GM18951 (cell line): Measurements from ENCODE around the gene CS.

ENCODE experiments used
- POLR2A ChIP-seq: IDR thresholded peaks from 4 replicates; pipeline ENCODE4 v1.6.1; 2011; ENCODE audit warnings: mild to moderate bottlenecking; ENCODE audit not compliant: insufficient read length, insufficient read depth; ENCODE audit errors: extremely low read depth
- in situ Hi-C: fragments of 300-500 bp; cut with MboI; formaldehyde crosslinking; loops from one replicate; pipeline ENCODE4 v1.12.0; 2022; ENCODE audit warnings: low sequenced_read_pairs, mixed read lengths, inconsistent platforms; ENCODE audit not compliant: unreplicated experiment

The CS gene

DNA sequence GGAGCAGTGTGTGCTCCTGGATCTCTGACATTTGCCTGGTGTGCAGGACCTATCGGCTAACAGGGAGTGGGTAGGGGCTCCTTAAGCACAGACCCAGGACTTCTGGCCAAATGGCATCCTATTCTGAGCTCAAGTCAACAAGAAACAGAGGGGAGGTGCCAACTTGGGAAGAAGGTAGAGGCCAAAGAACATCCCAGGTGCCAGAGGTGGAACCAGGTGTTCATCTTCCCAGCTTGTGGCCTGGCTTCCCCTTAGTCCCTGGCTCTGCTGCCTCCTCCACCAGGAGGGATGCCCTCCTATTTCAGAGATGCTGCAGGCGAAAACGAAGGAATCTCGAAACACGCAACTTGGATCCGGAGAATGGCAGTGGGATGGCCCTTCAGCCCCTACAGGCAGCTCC, 64.0 kb downstream of the CS start:
- in situ Hi-C loops, result no loop called here
- no peak for TF ChIP-seq POLR2A

DNA sequence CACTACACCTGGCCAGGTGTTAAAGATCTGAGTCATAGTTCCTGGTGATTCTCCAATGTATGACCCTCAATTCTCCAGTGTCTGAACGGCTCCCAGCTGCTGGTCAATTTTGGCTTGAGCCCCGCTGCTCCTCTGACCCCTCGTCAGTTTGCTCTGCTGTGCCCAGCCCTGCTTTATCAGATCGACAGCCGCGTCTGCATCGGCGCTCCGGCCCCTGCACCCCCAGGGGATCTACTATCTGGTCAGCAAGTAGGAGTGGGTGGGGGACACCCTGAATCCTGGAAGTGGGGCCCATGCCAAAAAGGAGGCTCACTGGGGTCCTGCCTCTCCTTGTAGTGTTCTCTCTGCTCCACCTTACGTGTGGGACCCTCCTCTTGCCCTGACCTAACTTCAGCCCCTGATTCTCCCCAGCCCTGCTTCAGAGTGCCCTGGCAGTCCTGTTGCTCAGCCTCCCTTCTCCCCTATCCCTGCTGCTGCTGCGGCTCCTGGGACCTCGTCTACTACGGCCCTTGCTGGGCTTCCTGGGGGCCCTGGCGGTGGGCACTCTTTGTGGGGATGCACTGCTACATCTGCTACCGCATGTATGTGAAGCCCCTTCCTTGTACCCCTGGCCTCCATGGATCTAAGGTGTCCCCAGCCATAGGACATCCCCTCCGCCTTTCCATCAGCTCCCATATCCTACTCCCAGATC, 65.2 kb downstream of the CS start:
- in situ Hi-C loops, result no loop called here
- no peak for TF ChIP-seq POLR2A

DNA sequence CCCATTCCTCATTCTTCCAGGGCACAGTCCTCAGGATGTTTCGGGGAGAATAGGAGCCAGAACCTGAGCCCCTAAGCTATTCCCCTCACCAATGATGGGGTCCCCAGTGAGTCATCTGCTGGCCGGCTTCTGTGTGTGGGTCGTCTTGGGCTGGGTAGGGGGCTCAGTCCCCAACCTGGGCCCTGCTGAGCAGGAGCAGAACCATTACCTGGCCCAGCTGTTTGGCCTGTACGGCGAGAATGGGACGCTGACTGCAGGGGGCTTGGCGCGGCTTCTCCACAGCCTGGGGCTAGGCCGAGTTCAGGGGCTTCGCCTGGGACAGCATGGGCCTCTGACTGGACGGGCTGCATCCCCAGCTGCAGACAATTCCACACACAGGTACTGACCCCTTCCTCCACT, 68.9 kb downstream of the CS start:
- no peak for TF ChIP-seq POLR2A
- in situ Hi-C loops, result no loop called here

DNA sequence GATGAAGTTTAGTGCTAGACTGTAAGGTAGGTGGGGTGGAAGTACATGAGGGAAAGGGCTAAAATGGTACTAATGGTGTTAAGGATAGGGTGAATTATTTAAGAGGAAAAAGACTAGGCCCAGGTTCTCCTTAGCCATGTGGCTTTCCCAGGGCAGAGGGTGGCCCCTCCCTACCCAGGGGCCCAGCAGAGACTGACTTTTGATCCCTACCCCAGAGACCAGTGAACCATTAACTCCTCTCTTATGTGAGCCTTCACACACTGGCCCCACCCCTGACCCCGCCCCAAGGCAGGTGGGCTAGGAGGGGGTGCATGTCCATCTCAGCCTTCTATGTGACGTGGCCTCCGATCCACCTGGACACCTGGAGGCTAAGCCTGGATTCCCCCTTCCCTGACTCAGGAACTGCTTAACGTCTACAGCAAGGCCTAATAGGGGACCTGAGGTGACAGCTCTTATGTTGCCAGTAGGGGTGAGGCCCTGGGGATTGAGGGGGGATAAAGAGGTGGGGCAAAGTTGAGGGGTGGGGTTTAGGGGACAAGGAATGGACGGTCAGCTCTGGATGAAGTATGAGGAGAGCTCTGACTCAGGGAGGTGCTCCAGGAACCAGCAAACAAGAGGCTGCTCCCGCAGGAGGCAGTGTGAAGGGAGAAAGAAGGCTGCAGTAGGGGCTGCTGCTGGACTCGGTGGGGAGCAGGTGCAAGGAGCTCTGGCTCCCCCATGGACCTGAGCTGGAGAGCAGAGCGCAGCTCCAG, 69.5 kb downstream of the CS start:
- in situ Hi-C loops, result no loop called here

DNA sequence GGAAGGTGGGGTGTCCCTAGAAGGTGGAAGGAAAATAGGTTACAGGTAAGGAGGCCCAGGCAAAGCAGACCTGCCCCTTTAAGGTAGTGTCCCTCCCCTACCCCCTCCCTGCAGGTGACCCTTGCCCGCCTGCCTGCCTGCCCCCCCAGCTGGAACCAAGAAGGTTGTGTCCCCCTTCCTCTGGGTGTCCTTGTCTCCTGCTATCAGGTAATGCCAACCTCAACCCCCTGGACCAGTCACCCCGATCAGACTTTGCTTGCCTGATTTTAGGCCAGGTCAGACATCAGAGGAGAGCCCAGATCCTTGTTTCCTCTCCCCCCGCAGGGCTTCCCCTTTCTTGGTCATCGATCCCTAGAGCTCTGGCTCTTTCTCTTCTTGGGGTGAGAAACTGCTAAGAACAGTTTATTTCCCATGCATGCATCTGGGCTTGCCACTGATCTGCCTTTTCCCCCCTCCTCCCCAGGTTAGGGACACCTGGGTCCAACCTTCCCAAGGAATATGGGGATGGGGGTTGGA, 70.2 kb downstream of the CS start, which contains the start of gene SLC39A5:
Gene SLC39A5 (plus strand): TSS at position 136 of the 516 bp plus-strand sequence. CDS start 1,224 bp downstream, outside the sequence.
- in situ Hi-C loops, result no loop called here
- TF ChIP-seq POLR2A, result no peak

More for the DNA sequence above, 69.5 kb downstream of the CS start:
- no peak for TF ChIP-seq POLR2A

DNA sequence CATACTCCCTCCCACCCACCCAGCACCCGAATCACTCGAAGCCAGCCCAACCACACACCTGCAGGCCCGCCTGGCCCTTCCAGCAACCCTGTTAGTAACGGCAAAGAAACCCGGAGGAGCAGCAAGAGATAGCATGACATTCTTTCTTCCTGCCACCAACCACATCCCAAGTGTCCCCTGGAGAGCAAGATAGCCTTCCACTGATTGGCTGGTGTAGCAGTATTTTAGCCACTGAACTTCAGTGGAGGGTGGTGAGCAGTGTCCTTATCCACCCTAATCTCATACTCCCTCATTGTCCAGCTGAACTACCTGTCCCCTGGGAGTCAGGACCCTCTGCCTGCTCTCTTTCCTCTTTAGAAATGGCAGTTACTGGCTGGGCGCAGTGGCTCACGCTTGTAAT, 71.0 kb downstream of the CS start:
- in situ Hi-C loops, result no loop called here
- no peak for TF ChIP-seq POLR2A

DNA sequence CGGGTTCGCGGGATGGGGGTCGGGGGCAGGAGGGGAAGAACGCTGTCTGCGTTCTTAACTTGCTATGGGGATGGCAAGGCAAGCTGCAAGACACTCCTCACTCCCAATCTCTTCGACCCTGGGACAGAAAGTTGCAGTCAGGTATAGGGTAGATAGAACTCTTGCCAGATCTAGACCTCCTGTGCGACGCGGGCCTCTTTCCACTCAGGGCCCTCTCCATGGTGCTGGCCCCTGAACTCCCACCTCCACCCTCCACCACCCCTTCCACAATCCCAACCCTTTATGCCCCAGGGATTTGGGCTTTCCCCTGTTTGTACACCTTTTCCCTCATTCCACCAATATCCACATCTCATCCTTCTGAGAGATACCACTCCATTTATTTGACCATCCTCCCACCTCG, 75.2 kb downstream of the CS start:
- no peak for TF ChIP-seq POLR2A
- in situ Hi-C loops, result no loop called here

DNA sequence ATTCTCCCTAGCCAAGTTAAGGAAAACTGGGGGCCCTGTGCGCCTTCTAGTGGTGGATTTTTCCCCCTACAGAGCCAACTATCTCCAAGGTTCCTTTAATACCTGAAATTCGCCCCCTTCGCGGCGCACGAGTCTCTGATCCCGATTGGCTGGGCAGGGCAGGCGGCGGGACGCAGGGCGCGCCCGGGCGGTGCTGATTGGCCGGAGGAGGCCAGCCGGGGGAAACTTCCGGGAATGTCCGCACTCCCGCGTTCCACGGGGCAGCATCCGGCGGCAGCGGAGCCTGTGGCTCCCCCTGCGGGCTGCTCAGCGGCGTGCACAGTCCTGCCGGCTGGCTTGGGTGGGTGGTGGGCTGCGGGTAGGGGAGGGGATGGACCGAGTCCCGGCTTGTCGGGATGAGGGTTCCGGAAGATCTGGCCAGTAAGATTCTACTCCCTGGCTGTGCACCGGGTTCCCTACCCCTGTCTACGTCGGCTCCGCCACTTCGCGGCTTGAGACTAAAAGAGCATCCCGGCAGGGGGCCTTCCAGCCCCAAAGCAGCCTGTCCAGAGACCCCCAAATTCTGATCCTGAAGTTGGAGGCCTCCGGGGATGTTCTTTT, 75.9 kb downstream of the CS start, which contains the start of gene NABP2:
Gene NABP2 (plus strand): TSS at position 241 of the 600 bp plus-strand sequence. CDS start 515 bp downstream, outside the sequence.
- TF ChIP-seq POLR2A, result peak; percentile 70
- in situ Hi-C loops, result no loop called here

DNA sequence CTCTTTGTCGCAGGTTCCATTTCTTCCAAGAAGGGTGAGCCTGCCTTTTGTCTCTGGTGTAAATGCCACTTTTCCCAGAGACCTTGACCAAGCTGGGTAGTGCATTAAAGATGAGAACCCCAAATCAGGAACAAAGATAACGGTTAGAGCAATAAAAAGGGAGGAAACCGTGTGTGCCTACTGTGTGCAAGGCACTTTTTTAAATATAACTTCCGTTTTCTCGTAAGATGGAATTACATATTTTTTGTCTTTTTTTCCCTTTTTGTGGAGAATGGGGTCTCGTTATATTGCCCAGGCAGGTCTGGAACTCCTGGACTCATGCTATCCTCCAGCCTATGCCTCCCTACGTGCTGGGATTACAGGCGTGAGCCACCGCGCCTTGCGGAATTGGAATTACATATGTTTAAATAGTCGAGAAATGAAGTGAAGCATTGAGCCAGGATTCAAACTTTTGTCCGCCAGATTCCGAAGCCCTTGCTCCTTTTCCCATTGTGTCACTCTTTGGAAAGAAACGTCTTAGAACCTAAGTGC, 76.5 kb downstream of the CS start:
- TF ChIP-seq POLR2A, result no peak
- in situ Hi-C loops, result no loop called here

DNA sequence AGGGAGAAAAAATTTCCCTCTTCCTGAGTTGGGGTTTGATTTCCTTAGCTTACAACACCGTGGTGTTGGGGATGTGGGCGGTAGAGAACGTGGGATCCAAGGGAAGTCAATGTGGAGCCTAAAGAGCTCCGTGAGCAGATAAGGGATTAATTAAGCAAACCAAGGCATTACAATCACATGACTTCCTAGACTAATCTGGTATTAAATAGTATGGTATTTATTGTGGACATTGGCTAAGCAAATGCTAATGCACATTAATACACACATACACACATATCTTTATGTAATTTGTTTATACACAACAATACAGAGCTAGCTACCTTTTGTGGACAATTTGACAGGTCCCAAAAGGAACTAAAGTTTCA, 77.6 kb downstream of the CS start:
- TF ChIP-seq POLR2A, result no peak
- in situ Hi-C loops, result no loop called here

DNA sequence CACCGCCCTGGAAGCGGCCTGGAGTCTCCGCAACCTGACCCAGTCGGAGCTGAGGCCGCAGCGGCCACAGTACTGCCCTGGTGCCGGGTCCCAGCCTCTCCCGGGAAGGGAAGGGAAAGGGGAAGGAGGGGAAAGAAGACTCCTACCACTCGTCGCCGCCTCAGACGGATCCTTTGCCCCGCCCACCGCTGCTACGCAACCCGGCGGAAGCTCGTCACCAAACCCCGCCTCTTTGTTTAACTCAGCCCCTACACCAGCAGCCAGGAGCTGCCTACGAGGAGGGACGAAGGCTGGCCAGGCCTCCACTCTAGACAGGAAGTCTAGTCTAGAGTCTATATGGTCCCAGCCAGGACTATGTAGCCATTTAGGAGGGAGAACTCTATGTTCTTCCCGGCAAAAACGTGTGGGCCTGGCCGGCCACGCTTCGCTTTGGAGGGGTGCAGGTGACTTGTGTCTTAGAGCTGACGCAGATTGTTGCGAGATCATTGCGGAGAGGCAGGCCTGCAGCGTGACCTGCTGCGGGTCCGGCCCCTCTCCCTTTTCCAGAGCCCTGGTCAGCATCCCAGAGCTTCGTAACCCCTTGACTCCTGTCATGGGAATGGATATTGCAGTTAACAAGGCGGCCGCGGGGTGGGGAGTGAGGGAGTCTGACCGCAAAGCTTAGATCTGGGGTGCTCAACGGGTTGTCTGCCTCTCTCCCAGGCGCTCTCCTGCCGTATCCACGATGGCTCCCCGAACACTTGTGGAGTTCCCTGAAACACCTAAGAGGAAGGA, 78.2 kb downstream of the CS start, which contains the start of gene RNF41:
Gene RNF41 (minus strand): TSS at position 166 of the 774 bp plus-strand sequence. CDS start 7,875 bp downstream, outside the sequence.
- TF ChIP-seq POLR2A, result peak; percentile 93
- in situ Hi-C loops, result no loop called here
